Uterus (tissue), 4 donors: ENCODE measurements around the gene NOTCH1. TPM values are rescaled to one million over a fixed set of nuclear protein-coding genes. Genes with fewer than 3 reads are reported as not detected.

Experiments used
- DNase-seq, 2 donors: peaks; one replicate each; pipeline ENCODE4 v3.0.0-alpha.2; 2019 to 2020
- H3K27ac ChIP-seq, 2 donors: fragments of 200-600 bp; sonication (generic); 1 replicate in 1 of 2; 2 replicates in 1 of 2; pipeline ENCODE4 v1.5.1; 2016 to 2018
- H3K27me3 ChIP-seq, 2 donors: fragments of 200-600 bp; sonication (generic); one replicate each; pipeline ENCODE4 v1.5.1; 2018 to 2019; ENCODE audit warnings: control low read depth in 1 of 2
- H3K36me3 ChIP-seq, 2 donors: fragments of 200-600 bp; sonication (generic); one replicate each; pipeline ENCODE4 v1.5.1; 2019; ENCODE audit warnings: control low read depth in 1 of 2
- H3K4me1 ChIP-seq, 2 donors: fragments of 200-600 bp; sonication (generic); one replicate each; pipeline ENCODE4 v1.5.1; 2018 to 2019; ENCODE audit warnings: control low read depth in 1 of 2
- H3K4me3 ChIP-seq, 2 donors: fragments of 200-600 bp; sonication (generic); 1 replicate in 1 of 2; 2 replicates in 1 of 2; pipeline ENCODE4 v1.5.1; 2018 to 2019; ENCODE audit warnings: mild to moderate bottlenecking in 1 of 2
- H3K9me3 ChIP-seq, 2 donors: fragments of 200-600 bp; sonication (generic); one replicate each; pipeline ENCODE4 v1.5.1; 2019; ENCODE audit warnings: control low read depth in 1 of 2
- POLR2A ChIP-seq, 2 donors: fragments of 450-650 bp; IDR thresholded peaks; one replicate each; pipeline ENCODE4 v1.6.1; 2016; ENCODE audit warnings: antibody characterized with exemption in 2 of 2, mild to moderate bottlenecking in 1 of 2, moderate library complexity in 1 of 2
- intact Hi-C: fragments of 100-400 bp; cut with DNase I; formaldehyde crosslinking; loops from one replicate; pipeline ENCODE4 v1.15.1; 2023; ENCODE audit warnings: low total_unique reads
- total RNA-seq, 4 donors: library from RNA; depleted of rRNA in 3 of 4; stranded (reverse); fragments of >200 nt in 3 of 4; gene quantifications; one replicate each; pipeline versions ENCODE4 v1.1.0 to v1.2.4, GENCODE V29; 2014 to 2023
- TF ChIP-seq, protein P1 (sequence below), 4 experiments: fragments of 200-600 bp in 2 of 4; fragments of 450-650 bp in 2 of 4; sonication (generic) in 2 of 4; IDR thresholded peaks; one replicate each; pipeline ENCODE4 v1.5.1; 2016 to 2019; ENCODE audit warnings: antibody characterized with exemption in 4 of 4, mild to moderate bottlenecking in 2 of 4, moderate library complexity in 1 of 4
- donor health status: DM: yes; HTN: yes; CAD: no.

The NOTCH1 gene
- total RNA-seq, 4 donors from 2014 or later = 19.7 to 109 (median 35.6) TPM

DNA sequence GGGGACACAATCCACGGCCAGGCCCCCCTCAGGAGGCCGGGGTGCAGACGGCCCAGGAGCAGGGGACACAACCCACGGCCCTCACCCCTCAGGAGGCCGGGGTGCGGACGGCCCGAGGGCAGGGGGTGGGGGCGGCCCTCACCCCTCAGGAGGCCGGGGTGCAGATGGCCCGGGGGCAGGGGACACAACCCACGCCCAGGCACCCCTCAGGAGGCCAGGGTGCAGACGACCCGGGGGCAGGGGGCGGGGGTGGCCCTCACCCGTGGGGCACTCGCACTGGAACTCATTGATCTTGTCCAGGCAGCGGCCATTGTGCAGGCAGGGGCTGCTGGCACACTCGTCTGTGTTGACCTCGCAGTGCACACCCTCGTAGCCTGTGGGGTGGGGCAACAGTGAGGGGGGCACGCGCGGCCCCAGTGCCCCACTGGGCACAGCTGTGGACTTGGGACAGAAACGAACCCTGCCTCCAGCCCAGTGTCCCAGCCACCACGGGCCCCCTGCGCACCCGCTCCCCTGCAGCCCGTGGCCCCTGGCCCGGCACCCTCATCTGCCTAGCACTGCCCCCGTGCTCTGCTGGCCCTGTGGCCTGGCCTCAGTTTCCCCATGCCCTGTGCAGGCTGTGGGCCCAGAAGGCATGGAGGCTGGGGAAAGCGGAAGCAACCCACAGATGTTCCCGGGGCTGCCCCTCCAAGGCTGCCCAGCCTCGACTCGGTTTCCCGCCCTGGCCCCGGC, 28.7 kb downstream of the NOTCH1 start:
- no peak overlapping the region for H3K4me3 ChIP-seq
- H3K9me3 ChIP-seq = no peaks in the 10 kb centered on the region
- TF ChIP-seq POLR2A (IDR thresholded peaks at IDR 0.05) = no peak
- TF ChIP-seq, protein P1, sequence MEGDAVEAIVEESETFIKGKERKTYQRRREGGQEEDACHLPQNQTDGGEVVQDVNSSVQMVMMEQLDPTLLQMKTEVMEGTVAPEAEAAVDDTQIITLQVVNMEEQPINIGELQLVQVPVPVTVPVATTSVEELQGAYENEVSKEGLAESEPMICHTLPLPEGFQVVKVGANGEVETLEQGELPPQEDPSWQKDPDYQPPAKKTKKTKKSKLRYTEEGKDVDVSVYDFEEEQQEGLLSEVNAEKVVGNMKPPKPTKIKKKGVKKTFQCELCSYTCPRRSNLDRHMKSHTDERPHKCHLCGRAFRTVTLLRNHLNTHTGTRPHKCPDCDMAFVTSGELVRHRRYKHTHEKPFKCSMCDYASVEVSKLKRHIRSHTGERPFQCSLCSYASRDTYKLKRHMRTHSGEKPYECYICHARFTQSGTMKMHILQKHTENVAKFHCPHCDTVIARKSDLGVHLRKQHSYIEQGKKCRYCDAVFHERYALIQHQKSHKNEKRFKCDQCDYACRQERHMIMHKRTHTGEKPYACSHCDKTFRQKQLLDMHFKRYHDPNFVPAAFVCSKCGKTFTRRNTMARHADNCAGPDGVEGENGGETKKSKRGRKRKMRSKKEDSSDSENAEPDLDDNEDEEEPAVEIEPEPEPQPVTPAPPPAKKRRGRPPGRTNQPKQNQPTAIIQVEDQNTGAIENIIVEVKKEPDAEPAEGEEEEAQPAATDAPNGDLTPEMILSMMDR (IDR thresholded peaks at IDR 0.05) = no peak
- H3K36me3 ChIP-seq = no peaks in the 10 kb centered on the region
- H3K27me3 ChIP-seq = no peaks in the 10 kb centered on the region
- no peak for DNase-seq
- intact Hi-C loops = no loop called here
- no peaks in the 10 kb centered on the region for H3K4me1 ChIP-seq
- H3K27ac ChIP-seq = no peak overlapping the region

DNA sequence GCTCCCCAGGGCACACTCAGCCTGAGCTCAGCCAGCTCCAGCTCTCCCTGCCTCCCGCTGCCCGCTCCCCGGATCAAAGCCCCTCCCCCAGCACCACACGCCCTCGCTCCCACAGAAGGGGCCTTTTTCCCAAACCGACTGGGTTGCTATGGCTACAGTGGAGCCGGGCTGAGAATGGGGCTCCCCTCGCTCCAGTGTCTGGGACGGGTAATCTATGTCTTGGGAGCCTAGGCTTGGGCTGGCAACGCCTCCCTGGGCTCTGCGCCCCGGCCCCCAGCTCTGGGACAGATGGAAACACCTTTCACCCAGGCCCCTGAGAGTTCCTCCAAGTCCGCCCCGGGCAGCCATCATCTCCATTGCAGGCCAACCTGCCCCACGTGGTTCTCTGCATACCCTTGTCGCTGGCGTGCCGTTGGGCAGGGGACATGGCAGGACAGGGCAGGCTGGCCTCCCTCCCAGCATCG, 29.6 kb downstream of the NOTCH1 start:
- Histone ChIP-seq H3K4me3 (no peak overlapping the region), H3K27me3 (no peaks in the 10 kb centered on the region), H3K9me3 (no peaks in the 10 kb centered on the region), H3K27ac (no peak overlapping the region), H3K36me3 (no peaks in the 10 kb centered on the region), H3K4me1 (no peaks in the 10 kb centered on the region)
- intact Hi-C loops = no loop called here
- DNase-seq = no peak
- no peak for TF ChIP-seq POLR2A (IDR thresholded peaks at IDR 0.05)
- TF ChIP-seq, protein P1 (IDR thresholded peaks at IDR 0.05) = no peak

DNA sequence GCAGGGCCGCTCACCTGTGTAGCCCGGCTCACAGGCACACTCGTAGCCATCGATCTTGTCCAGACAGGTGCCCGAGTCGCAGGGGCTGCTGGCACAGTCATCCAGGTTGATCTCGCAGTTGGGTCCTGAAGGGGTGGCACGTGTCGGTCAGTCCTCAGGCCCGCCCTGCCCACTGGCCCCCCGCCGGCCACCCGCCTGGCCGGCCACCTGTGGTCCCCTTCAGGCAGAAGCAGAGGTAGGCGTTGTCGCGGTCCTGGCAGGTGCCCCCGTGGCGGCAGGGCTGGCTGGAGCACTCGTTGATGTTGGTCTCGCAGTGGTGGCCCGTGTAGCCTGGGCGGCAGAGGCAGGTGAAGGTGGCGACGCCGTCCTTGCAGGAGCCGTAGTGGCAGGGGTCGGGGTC, 30.6 kb downstream of the NOTCH1 start:
- no peaks in the 10 kb centered on the region for H3K36me3 ChIP-seq

DNA sequence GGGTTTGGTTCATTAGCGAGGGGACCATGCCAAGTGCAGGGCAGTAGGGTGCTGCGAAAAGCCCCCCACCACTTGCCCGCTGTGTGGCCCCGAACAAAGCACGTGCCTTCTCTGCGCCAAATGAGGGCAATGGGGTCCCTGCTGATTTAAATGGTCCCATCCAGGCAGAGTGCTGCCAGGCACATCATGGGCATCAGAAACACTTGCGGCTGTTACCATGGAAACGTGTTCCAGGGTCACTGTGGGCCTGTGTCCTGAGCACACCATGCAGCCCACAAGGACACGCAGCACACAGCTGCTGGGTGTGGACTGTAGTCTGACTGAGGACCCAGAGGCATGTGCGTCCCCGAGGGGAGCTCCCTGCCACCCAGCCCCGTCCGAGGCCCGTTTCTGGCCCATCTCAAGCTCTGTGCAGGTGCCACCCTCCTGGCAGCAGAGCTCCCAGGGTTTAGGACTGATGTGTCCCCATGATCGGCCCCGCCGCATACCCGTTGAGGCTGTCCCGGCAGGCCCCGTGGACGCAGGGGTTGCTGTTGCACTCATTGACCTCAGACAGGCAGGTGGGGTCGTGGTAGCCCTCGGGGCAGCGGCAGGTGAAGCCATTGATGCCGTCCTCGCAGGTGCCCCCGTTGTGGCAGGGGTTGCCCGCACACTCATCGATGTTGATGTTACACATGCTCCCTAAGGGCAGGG, 31.7 kb downstream of the NOTCH1 start:
- Histone ChIP-seq H3K4me1 (no peaks in the 10 kb centered on the region), H3K27ac (no peak overlapping the region), H3K27me3 (no peaks in the 10 kb centered on the region), H3K36me3 (no peaks in the 10 kb centered on the region), H3K4me3 (no peak overlapping the region), H3K9me3 (no peaks in the 10 kb centered on the region)
- TF ChIP-seq, protein P1 (IDR thresholded peaks at IDR 0.05) = no peak
- no peak for TF ChIP-seq POLR2A (IDR thresholded peaks at IDR 0.05)
- intact Hi-C loops = no loop called here
- no peak for DNase-seq

More for the DNA sequence above, 30.6 kb downstream of the NOTCH1 start:
- H3K9me3 ChIP-seq = no peaks in the 10 kb centered on the region
- H3K4me3 ChIP-seq = no peak overlapping the region
- no peak overlapping the region for H3K27ac ChIP-seq
- H3K27me3 ChIP-seq = no peaks in the 10 kb centered on the region
- intact Hi-C loops = no loop called here
- TF ChIP-seq POLR2A (IDR thresholded peaks at IDR 0.05) = no peak
- TF ChIP-seq, protein P1 (IDR thresholded peaks at IDR 0.05) = no peak
- no peak for DNase-seq
- no peaks in the 10 kb centered on the region for H3K4me1 ChIP-seq

DNA sequence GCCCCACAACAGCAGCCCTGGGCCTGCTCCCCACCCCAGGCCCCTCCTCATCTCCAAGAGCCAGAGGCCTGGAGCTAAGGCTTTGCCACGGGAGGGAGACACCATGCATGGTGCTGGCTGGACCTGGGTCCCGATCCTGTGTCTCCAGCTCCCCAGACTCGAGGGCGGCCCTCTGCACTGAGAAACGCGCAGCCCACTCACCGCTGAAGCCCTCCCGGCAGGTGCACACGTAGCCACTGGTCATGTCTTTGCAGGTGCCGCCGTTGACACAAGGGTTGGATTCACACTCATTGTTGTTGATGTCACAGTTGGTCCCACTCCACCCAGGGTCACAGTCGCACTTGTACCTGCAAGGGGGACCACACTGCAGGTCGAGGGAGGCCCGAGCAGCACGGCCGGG, 32.7 kb downstream of the NOTCH1 start:
- H3K4me1 ChIP-seq = no peaks in the 10 kb centered on the region
- H3K4me3 ChIP-seq = no peak overlapping the region
- TF ChIP-seq, protein P1 (IDR thresholded peaks at IDR 0.05) = no peak
- H3K27ac ChIP-seq = peak overlapping the region; percentile 72 to 73
- DNase-seq = no peak
- intact Hi-C loops = no loop called here
- H3K27me3 ChIP-seq = no peaks in the 10 kb centered on the region
- H3K36me3 ChIP-seq = no peaks in the 10 kb centered on the region
- H3K9me3 ChIP-seq = no peaks in the 10 kb centered on the region
